Endothelial cell (in vitro differentiated cells): ENCODE data around the gene SART1. TPM values are rescaled to one million over a fixed set of nuclear protein-coding genes. Genes with fewer than 3 reads are reported as not detected.
"Not testable (repeated sequence)": the region's sequence is repeated elsewhere in the genome, so short reads cannot be mapped to it uniquely, and the experiment has no call there.

ENCODE experiments used
- DNase-seq: peaks from one replicate; pipeline ENCODE4 v3.0.0; 2021; ENCODE audit warnings: low spot score
- H3K27ac Mint-ChIP-seq: one replicate; pipeline ENCODE4 v1.8.0; 2021; ENCODE audit warnings: mixed read lengths, inconsistent platforms; ENCODE audit not compliant: unreplicated experiment
- H3K27me3 Mint-ChIP-seq: one replicate; pipeline ENCODE4 v1.8.0; 2021; ENCODE audit warnings: mild to moderate bottlenecking, moderate library complexity, mixed read lengths, inconsistent platforms; ENCODE audit not compliant: unreplicated experiment
- H3K36me3 Mint-ChIP-seq: one replicate; pipeline ENCODE4 v1.8.0; 2021; ENCODE audit warnings: mild to moderate bottlenecking, low read depth, mixed read lengths, inconsistent platforms; ENCODE audit not compliant: unreplicated experiment
- H3K4me1 Mint-ChIP-seq: one replicate; pipeline ENCODE4 v1.8.0; 2021; ENCODE audit warnings: mild to moderate bottlenecking, mixed read lengths, inconsistent platforms; ENCODE audit not compliant: unreplicated experiment
- H3K4me3 Mint-ChIP-seq: one replicate; pipeline ENCODE4 v1.8.0; 2021; ENCODE audit warnings: mild to moderate bottlenecking, mixed read lengths, inconsistent platforms; ENCODE audit not compliant: unreplicated experiment
- H3K9me3 Mint-ChIP-seq: one replicate; pipeline ENCODE4 v1.8.0; 2021; ENCODE audit warnings: mixed read lengths, inconsistent platforms; ENCODE audit not compliant: unreplicated experiment
- CTCF ChIP-seq: fragments of 200-600 bp; sonication (generic); IDR thresholded peaks from one replicate; pipeline ENCODE4 v1.5.0; 2021; ENCODE audit warnings: antibody characterized with exemption; ENCODE audit not compliant: unreplicated experiment
- total RNA-seq: library from RNA; stranded (reverse); fragmentation: NEBNext Ultra II Directional; extraction: Animal tissue kit (Norgen Biotek cat#: 25700); gene quantifications from one replicate; pipeline ENCODE4 v1.2.1, GENCODE V29; 2021; ENCODE audit not compliant: unreplicated experiment

The SART1 gene
- total RNA-seq, 1 donor from 2014 or later = 46.5 TPM

- no peak for DNase-seq
- Mint-ChIP-seq H3K27me3 (peaks cover 1% of the 10 kb centered on the region), H3K36me3 (no peaks in the 10 kb centered on the region), H3K4me3 (no peak overlapping the region), H3K9me3 (no peaks in the 10 kb centered on the region), H3K27ac (no peak overlapping the region), H3K4me1 (no peaks in the 10 kb centered on the region)
- no peak for TF ChIP-seq CTCF
Measured at GRCh38 chr11:65947133-65947532, 14.4 kb upstream of the SART1 start.

GRCh38 chr11:65947603-65948125, 13.9 kb upstream of the SART1 start:
- Mint-ChIP-seq H3K4me1 (no peaks in the 10 kb centered on the region), H3K36me3 (no peaks in the 10 kb centered on the region), H3K9me3 (no peaks in the 10 kb centered on the region), H3K4me3 (no peak overlapping the region), H3K27ac (no peak overlapping the region), H3K27me3 (peaks cover 1% of the 10 kb centered on the region)
- no peak for TF ChIP-seq CTCF
- no peak for DNase-seq

GRCh38 chr11:65950711-65951110, 10.8 kb upstream of the SART1 start:
- H3K27ac Mint-ChIP-seq, DNase-seq, H3K27me3 Mint-ChIP-seq, H3K9me3 Mint-ChIP-seq, H3K4me3 Mint-ChIP-seq, H3K36me3 Mint-ChIP-seq, H3K4me1 Mint-ChIP-seq: not testable (repeated sequence)

GRCh38 chr11:65951641-65952040, 9.9 kb upstream of the SART1 start:
- H3K36me3 Mint-ChIP-seq, H3K4me1 Mint-ChIP-seq, H3K27me3 Mint-ChIP-seq, H3K27ac Mint-ChIP-seq, DNase-seq, H3K4me3 Mint-ChIP-seq, H3K9me3 Mint-ChIP-seq: not testable (repeated sequence)

GRCh38 chr11:65952052-65952521, 9.4 kb upstream of the SART1 start:
- no peak for DNase-seq
- Mint-ChIP-seq H3K4me1 (no peaks in the 10 kb centered on the region), H3K27me3 (peaks cover 3% of the 10 kb centered on the region), H3K9me3 (no peaks in the 10 kb centered on the region), H3K4me3 (no peak overlapping the region), H3K36me3 (no peaks in the 10 kb centered on the region), H3K27ac (no peak overlapping the region)
- TF ChIP-seq CTCF = no peak

GRCh38 chr11:65953471-65953870, 8.1 kb upstream of the SART1 start:
- DNase-seq = no peak
- Mint-ChIP-seq H3K36me3 (no peaks in the 10 kb centered on the region), H3K27me3 (peaks cover 2% of the 10 kb centered on the region), H3K4me1 (no peaks in the 10 kb centered on the region), H3K27ac (no peak overlapping the region), H3K9me3 (no peaks in the 10 kb centered on the region), H3K4me3 (no peak overlapping the region)
- TF ChIP-seq CTCF = no peak
